SK-N-SH treated with all-trans-retinoic acid at 6 μM for 48 hours (cell line): Measurements from ENCODE around the gene DSN1.

Experiments used
- ATAC-seq: fragments of 200-7000 bp; cut with Tn5 transposase; 3 replicates; pipeline ENCODE4 v1.9.1; 2020; ENCODE audit warnings: mild to moderate bottlenecking, moderate library complexity
- CSDC2 ChIP-seq: fragments of 250-450 bp; sonication (Bioruptor Pico); IDR thresholded peaks from 2 replicates; pipeline ENCODE4 v1.5.0; 2020; ENCODE audit warnings: mild to moderate bottlenecking, moderate library complexity
- ESRRG ChIP-seq: fragments of 250-450 bp; sonication (Bioruptor Pico); IDR thresholded peaks from 2 replicates; pipeline ENCODE4 v1.6.1; 2021; ENCODE audit warnings: mild to moderate bottlenecking
- ISL1 ChIP-seq: fragments of 250-450 bp; sonication (Bioruptor Pico); IDR thresholded peaks from 2 replicates; pipeline ENCODE4 v2.1.2; 2022; ENCODE audit warnings: mild to moderate bottlenecking, moderate library complexity
- PATZ1 ChIP-seq: fragments of 250-450 bp; sonication (Bioruptor Pico); IDR thresholded peaks from 2 replicates; pipeline ENCODE4 v1.8.0; 2020; ENCODE audit warnings: mild to moderate bottlenecking, moderate library complexity, borderline replicate concordance
- POU6F1 ChIP-seq: fragments of 250-450 bp; sonication (Bioruptor Pico); IDR thresholded peaks from 2 replicates; pipeline ENCODE4 v1.8.0; 2021; ENCODE audit warnings: low read depth, mild to moderate bottlenecking, moderate library complexity, borderline replicate concordance
- PPARA ChIP-seq: fragments of 250-450 bp; sonication (Bioruptor Pico); IDR thresholded peaks from 2 replicates; pipeline ENCODE4 v1.5.0; 2020; ENCODE audit warnings: mild to moderate bottlenecking, borderline replicate concordance
- RARB ChIP-seq: fragments of 250-450 bp; sonication (Bioruptor Pico); IDR thresholded peaks from 2 replicates; pipeline ENCODE4 v1.8.0; 2021; ENCODE audit warnings: mild to moderate bottlenecking, moderate library complexity
- SNAI2 ChIP-seq: fragments of 250-450 bp; sonication (Bioruptor Pico); IDR thresholded peaks from 2 replicates; pipeline ENCODE4 v1.5.0; 2020; ENCODE audit warnings: mild to moderate bottlenecking, moderate library complexity
- TCF4 ChIP-seq: fragments of 250-450 bp; sonication (Bioruptor Pico); IDR thresholded peaks from 2 replicates; pipeline ENCODE4 v1.8.0; 2021; ENCODE audit warnings: mild to moderate bottlenecking, moderate library complexity, borderline replicate concordance
- TSHZ2 ChIP-seq: fragments of 250-450 bp; sonication (Bioruptor Pico); IDR thresholded peaks from 2 replicates; pipeline ENCODE4 v1.5.0; 2020; ENCODE audit warnings: mild to moderate bottlenecking, moderate library complexity
- ZC3H10 ChIP-seq: fragments of 250-450 bp; sonication (Bioruptor Pico); IDR thresholded peaks from 2 replicates; pipeline ENCODE4 v1.5.1; 2021; ENCODE audit warnings: mild to moderate bottlenecking, moderate library complexity
- ZFP30 ChIP-seq: fragments of 450-650 bp; formaldehyde crosslinking; IDR thresholded peaks from 2 replicates; pipeline ENCODE4 v1.5.0; 2022; ENCODE audit warnings: mild to moderate bottlenecking, moderate library complexity
- ZNF565 ChIP-seq: fragments of 450-650 bp; formaldehyde crosslinking; conservative IDR thresholded peaks from 2 replicates; pipeline ENCODE4 v1.5.0; 2020; ENCODE audit warnings: low read depth, mild to moderate bottlenecking, moderate library complexity
- ZNF70 ChIP-seq: fragments of 450-650 bp; formaldehyde crosslinking; IDR thresholded peaks from 2 replicates; pipeline ENCODE4 v1.5.0; 2020; ENCODE audit warnings: mild to moderate bottlenecking, moderate library complexity
- ZNF8 ChIP-seq: fragments of 450-650 bp; formaldehyde crosslinking; IDR thresholded peaks from 2 replicates; pipeline ENCODE4 v1.5.0; 2020; ENCODE audit warnings: mild to moderate bottlenecking, moderate library complexity
- TF ChIP-seq, protein P1 (sequence below): fragments of 250-450 bp; sonication (Bioruptor Pico); IDR thresholded peaks from 2 replicates; pipeline ENCODE4 v1.5.1; 2021; ENCODE audit warnings: mild to moderate bottlenecking, moderate library complexity
- TF ChIP-seq, protein P2 (sequence below): fragments of 250-450 bp; sonication (Bioruptor Pico); IDR thresholded peaks from 2 replicates; pipeline ENCODE4 v1.5.1; 2020; ENCODE audit warnings: low read depth, mild to moderate bottlenecking, moderate library complexity

DSN1 gene

DNA sequence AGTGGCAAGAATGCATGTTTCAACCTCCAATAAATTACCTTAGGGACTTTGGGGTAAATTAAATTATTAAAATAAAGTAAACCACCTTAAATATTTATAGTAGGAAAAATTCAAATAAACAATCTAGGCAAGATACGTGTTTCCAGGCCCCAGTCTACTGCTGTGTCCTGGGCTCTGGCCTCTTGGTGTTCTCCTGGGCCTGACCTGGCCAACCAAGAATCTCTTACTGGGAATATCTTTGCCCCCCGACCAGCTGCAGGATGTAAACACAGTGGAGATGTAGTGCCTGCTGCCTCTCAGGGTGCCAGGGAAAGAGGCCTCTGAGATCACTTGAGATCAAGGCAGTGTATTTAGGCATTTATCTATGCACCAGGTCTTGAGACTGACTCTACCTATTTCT lies 11.7 kb upstream of the DSN1 start:
- no peak for ATAC-seq
- TF ChIP-seq ZFP30: no peak

DNA sequence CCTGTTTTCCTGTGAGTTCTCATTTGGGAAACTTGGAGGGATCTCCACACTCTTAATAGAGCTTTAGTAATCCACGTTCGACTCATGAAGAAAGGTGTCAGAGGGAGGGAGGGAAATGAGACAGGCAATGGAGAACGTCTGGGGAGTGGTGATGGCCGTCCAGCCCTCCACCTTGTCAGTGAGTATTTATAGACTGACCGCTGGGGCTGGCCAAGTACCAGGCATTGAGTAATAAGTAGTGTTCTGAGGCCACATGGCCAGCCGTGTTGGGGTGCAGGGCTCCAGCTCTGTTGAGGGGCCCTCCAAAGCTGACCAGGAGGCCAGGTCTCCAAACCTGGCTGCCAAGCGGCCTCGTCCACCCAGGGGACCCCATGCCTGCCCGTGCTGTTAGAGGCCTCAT lies 11.3 kb upstream of the DSN1 start:
- TF ChIP-seq CSDC2 (no peak), ZC3H10 (no peak), RARB (CRISPR knock-in tag) (no peak), ZNF8 (CRISPR knock-in tag) (no peak), ZNF70 (no peak), PPARA (no peak), ZNF565 (CRISPR knock-in tag) (no peak), ISL1 (CRISPR knock-in tag) (no peak), TSHZ2 (no peak), TCF4 (CRISPR knock-in tag) (no peak), ESRRG (CRISPR knock-in tag) (no peak)
- TF ChIP-seq, protein P1, sequence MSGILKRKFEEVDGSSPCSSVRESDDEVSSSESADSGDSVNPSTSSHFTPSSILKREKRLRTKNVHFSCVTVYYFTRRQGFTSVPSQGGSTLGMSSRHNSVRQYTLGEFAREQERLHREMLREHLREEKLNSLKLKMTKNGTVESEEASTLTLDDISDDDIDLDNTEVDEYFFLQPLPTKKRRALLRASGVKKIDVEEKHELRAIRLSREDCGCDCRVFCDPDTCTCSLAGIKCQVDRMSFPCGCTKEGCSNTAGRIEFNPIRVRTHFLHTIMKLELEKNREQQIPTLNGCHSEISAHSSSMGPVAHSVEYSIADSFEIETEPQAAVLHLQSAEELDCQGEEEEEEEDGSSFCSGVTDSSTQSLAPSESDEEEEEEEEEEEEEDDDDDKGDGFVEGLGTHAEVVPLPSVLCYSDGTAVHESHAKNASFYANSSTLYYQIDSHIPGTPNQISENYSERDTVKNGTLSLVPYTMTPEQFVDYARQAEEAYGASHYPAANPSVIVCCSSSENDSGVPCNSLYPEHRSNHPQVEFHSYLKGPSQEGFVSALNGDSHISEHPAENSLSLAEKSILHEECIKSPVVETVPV (CRISPR knock-in tag): no peak
- TF ChIP-seq, protein P2, sequence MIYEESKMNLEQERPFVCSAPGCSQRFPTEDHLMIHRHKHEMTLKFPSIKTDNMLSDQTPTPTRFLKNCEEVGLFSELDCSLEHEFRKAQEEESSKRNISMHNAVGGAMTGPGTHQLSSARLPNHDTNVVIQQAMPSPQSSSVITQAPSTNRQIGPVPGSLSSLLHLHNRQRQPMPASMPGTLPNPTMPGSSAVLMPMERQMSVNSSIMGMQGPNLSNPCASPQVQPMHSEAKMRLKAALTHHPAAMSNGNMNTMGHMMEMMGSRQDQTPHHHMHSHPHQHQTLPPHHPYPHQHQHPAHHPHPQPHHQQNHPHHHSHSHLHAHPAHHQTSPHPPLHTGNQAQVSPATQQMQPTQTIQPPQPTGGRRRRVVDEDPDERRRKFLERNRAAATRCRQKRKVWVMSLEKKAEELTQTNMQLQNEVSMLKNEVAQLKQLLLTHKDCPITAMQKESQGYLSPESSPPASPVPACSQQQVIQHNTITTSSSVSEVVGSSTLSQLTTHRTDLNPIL (CRISPR knock-in tag): no peak
- ATAC-seq: no peak

DNA sequence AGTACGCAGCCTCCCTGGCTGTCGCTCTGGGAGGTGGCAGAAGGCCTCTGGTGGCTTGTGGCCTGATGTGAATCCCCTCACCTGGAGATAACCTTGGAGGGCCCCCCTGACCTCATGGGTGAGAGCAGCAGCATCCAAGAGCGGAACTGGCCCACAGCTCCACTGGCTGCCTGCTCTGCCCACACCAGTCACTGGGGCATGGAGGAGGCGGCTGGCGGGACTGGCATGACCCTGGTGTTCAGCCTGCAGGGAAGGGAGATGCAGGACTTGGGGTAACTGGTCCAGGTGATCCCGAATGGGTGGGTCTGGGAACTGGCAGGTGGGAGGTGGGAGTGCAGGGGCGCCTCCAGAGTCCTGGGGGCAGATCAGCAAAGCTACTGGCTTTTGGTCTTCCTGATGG lies 10.6 kb upstream of the DSN1 start:
- no peak for ATAC-seq
- TF ChIP-seq ISL1 (CRISPR knock-in tag) (no peak), SNAI2 (CRISPR knock-in tag) (no peak), POU6F1 (no peak), PATZ1 (CRISPR knock-in tag) (no peak)
- TF ChIP-seq, all 23 proteins: peak for 0

GRCh38 chr20:36779656-36780025 lies 6.1 kb upstream of the DSN1 start:
- ATAC-seq: no peak

More at GRCh38 chr20:36779656-36780025, 6.1 kb upstream of the DSN1 start:
- TF ChIP-seq ESRRG (CRISPR knock-in tag) (no peak), POU6F1 (no peak), ISL1 (CRISPR knock-in tag) (no peak), RARB (CRISPR knock-in tag) (no peak), TSHZ2 (no peak)
- TF ChIP-seq, protein P2 (CRISPR knock-in tag): no peak
